NOMO-1 treated with DMSO at 0.1 percent for 48 hours (cell line): ENCODE results near the gene PTPRN2.
A peak's percentile ranks its signal among the peaks of the same experiment; 100 is the strongest.
"Not testable (repeated sequence)": the region's sequence is repeated elsewhere in the genome, so short reads cannot be mapped to it uniquely, and the experiment has no call there.

Experiments used
- DNase-seq: peaks from one replicate; lab custom pipeline; 2025; ENCODE audit not compliant: unreplicated experiment; lab: John Stamatoyannopoulos, UW

The PTPRN2 gene

GRCh38 chr7:157514746-157515145, 1072.9 kb downstream of the PTPRN2 start:
- DNase-seq, result no peak

GRCh38 chr7:157514306-157514705, 1073.3 kb downstream of the PTPRN2 start:
- DNase-seq, result no peak

GRCh38 chr7:157513682-157514081, 1073.9 kb downstream of the PTPRN2 start:
- DNase-seq, result no peak

- DNase-seq, result no peak
These were observed 1074.4 kb downstream of the PTPRN2 start for GRCh38 chr7:157513162-157513621.

GRCh38 chr7:157509226-157509625, 1078.4 kb downstream of the PTPRN2 start:
- no peak for DNase-seq

GRCh38 chr7:157508477-157508881, 1079.1 kb downstream of the PTPRN2 start:
- no peak for DNase-seq

- peak; percentile 81 for DNase-seq
These were observed 1079.6 kb downstream of the PTPRN2 start for GRCh38 chr7:157507987-157508386.

GRCh38 chr7:157506268-157506667, 1081.4 kb downstream of the PTPRN2 start:
- DNase-seq, result no peak

- no peak for DNase-seq
These were observed 1082.0 kb downstream of the PTPRN2 start for GRCh38 chr7:157505646-157506045.

- no peak for DNase-seq
These were observed 1084.4 kb downstream of the PTPRN2 start for GRCh38 chr7:157503229-157503628.

GRCh38 chr7:157502701-157503111, 1084.9 kb downstream of the PTPRN2 start:
- peak; percentile 68 for DNase-seq

GRCh38 chr7:157501581-157501980, 1086.0 kb downstream of the PTPRN2 start:
- DNase-seq, result no peak

GRCh38 chr7:157500989-157501540, 1086.6 kb downstream of the PTPRN2 start:
- not testable (repeated sequence) for DNase-seq

- DNase-seq, result no peak
These were observed 1087.3 kb downstream of the PTPRN2 start for GRCh38 chr7:157500171-157500960.

GRCh38 chr7:157499835-157500153, 1087.8 kb downstream of the PTPRN2 start:
- no peak for DNase-seq

- no peak for DNase-seq
These were observed 1088.3 kb downstream of the PTPRN2 start for GRCh38 chr7:157499121-157499834.

- DNase-seq, result no peak
These were observed 1089.0 kb downstream of the PTPRN2 start for GRCh38 chr7:157498657-157499056.

- DNase-seq, result no peak
These were observed 1089.6 kb downstream of the PTPRN2 start for GRCh38 chr7:157497744-157498651.

GRCh38 chr7:157497367-157497743, 1090.3 kb downstream of the PTPRN2 start:
- no peak for DNase-seq

- DNase-seq, result no peak
These were observed 1091.0 kb downstream of the PTPRN2 start for GRCh38 chr7:157496416-157497275.
